Measurements from ENCODE around the gene ITGA1.

- no peak for TF ChIP-seq CTCF (IDR thresholded peaks at IDR 0.05)
- TF ChIP-seq EZH2 (IDR thresholded peaks at IDR 0.05; ENCODE audit: borderline replicate concordance, insufficient read depth, low read depth, low read length, poor library complexity, severe bottlenecking) = no peak
These were observed 157.3 kb downstream of the ITGA1 start for GRCh38 chr5:52945040-52945439.

Measured in B cell (primary cell).